Liver (tissue), 9 donors: ENCODE data around the gene DCAKD. TPM values are rescaled to one million over a fixed set of nuclear protein-coding genes. Genes with fewer than 3 reads are reported as not detected.

Source experiments
- DNase-seq: peaks from one replicate; pipeline ENCODE4 v3.0.0-alpha.2; 2017; ENCODE audit warnings: low spot score
- H3K27ac ChIP-seq, 2 donors: one replicate each; pipeline ENCODE4 v1.7.0; 2013; ENCODE audit warnings: inconsistent platforms in 2 of 2, low read length in 2 of 2, control low read depth in 1 of 2, low read depth in 1 of 2, mild to moderate bottlenecking in 1 of 2
- H3K27me3 ChIP-seq, 4 donors: one replicate each; pipeline versions ENCODE4 v1.6.1 to v1.7.0; 2013; ENCODE audit warnings: low read length in 3 of 4, inconsistent platforms in 1 of 4, mild to moderate bottlenecking in 1 of 4, moderate library complexity in 1 of 4; ENCODE audit not compliant: control insufficient read depth in 4 of 4, insufficient read depth in 4 of 4
- H3K36me3 ChIP-seq, 4 donors: one replicate each; pipeline versions ENCODE4 v1.6.1 to v1.7.0; 2013; ENCODE audit warnings: low read length in 3 of 4, mild to moderate bottlenecking in 3 of 4, low read depth in 1 of 4, moderate library complexity in 1 of 4; ENCODE audit not compliant: control insufficient read depth in 4 of 4, insufficient read depth in 3 of 4
- H3K4me1 ChIP-seq, 4 donors: one replicate each; pipeline versions ENCODE4 v1.6.1 to v1.7.0; 2013; ENCODE audit warnings: low read length in 3 of 4, mild to moderate bottlenecking in 3 of 4, moderate library complexity in 1 of 4; ENCODE audit not compliant: control insufficient read depth in 4 of 4, insufficient read depth in 4 of 4
- H3K4me3 ChIP-seq, 3 donors: one replicate each; pipeline versions ENCODE4 v1.6.1 to v1.7.0; 2013; ENCODE audit warnings: low read length in 3 of 3, control low read depth in 1 of 3, low read depth in 1 of 3, mild to moderate bottlenecking in 1 of 3
- H3K9ac ChIP-seq, 2 donors: one replicate each; pipeline ENCODE4 v1.7.0; 2013; ENCODE audit warnings: low read length in 2 of 2, mild to moderate bottlenecking in 2 of 2, moderate library complexity in 2 of 2, control low read depth in 1 of 2, low read depth in 1 of 2
- H3K9me3 ChIP-seq, 4 donors: one replicate each; pipeline versions ENCODE4 v1.6.1 to v1.7.0; 2013; ENCODE audit warnings: low read length in 3 of 4; ENCODE audit not compliant: control insufficient read depth in 4 of 4
- EGR1 ChIP-seq, 2 donors: IDR thresholded peaks; 2 replicates each; pipeline ENCODE4 v1.6.1; 2016 to 2018; ENCODE audit warnings: antibody characterized with exemption in 2 of 2, low read depth in 2 of 2
- FOXA1 ChIP-seq: IDR thresholded peaks from 2 replicates; pipeline ENCODE4 v1.6.1; 2016; ENCODE audit warnings: antibody characterized with exemption
- FOXA2 ChIP-seq: IDR thresholded peaks from 2 replicates; pipeline ENCODE4 v1.6.1; 2016; ENCODE audit warnings: antibody characterized with exemption
- GABPA ChIP-seq, 2 donors: IDR thresholded peaks in 1 of 2; conservative IDR thresholded peaks in 1 of 2; 2 replicates each; pipeline ENCODE4 v1.6.1; 2016; ENCODE audit warnings: antibody characterized with exemption in 2 of 2, mild to moderate bottlenecking in 1 of 2, moderate library complexity in 1 of 2
- HNF4A ChIP-seq, 2 donors: conservative IDR thresholded peaks; 2 replicates each; pipeline ENCODE4 v1.6.1; 2016; ENCODE audit warnings: antibody characterized with exemption in 2 of 2, mild to moderate bottlenecking in 2 of 2
- HNF4G ChIP-seq: IDR thresholded peaks from 2 replicates; pipeline ENCODE4 v1.6.1; 2016; ENCODE audit warnings: antibody characterized with exemption
- JUND ChIP-seq, 2 donors: IDR thresholded peaks; 2 replicates each; pipeline ENCODE4 v1.6.1; 2016; ENCODE audit warnings: antibody characterized with exemption in 2 of 2
- NR2F2 ChIP-seq: IDR thresholded peaks from 2 replicates; pipeline ENCODE4 v1.6.1; 2016; ENCODE audit warnings: antibody characterized with exemption
- RXRA ChIP-seq, 2 donors: IDR thresholded peaks; 2 replicates each; pipeline ENCODE4 v1.6.1; 2017 to 2018; ENCODE audit warnings: antibody characterized with exemption in 2 of 2, mild to moderate bottlenecking in 1 of 2
- SP1 ChIP-seq: IDR thresholded peaks from 2 replicates; pipeline ENCODE4 v1.6.1; 2018; ENCODE audit warnings: antibody characterized with exemption, mild to moderate bottlenecking
- TAF1 ChIP-seq: conservative IDR thresholded peaks from 2 replicates; pipeline ENCODE4 v1.6.1; 2016; ENCODE audit warnings: antibody characterized with exemption, mild to moderate bottlenecking
- YY1 ChIP-seq: IDR thresholded peaks from 2 replicates; pipeline ENCODE4 v1.6.1; 2016; ENCODE audit warnings: antibody characterized with exemption, mild to moderate bottlenecking
- WGBS: extraction: QIAGEN DNeasy Blood & Tissue Kit; methylation state at CpG from one replicate; pipeline ENCODE4 v1.1.7; 2013; 5-methylcytosine and 5-hydroxymethylcytosine counted together
- polyA plus RNA-seq, 2 donors: library from polyadenylated mRNA; stranded (reverse) in 1 of 2; unstranded in 1 of 2; fragments of 200-250 nt in 1 of 2; fragments of >200 nt in 1 of 2; fragmentation: Nextera tagmentation in 1 of 2; extraction: Ambion mirVana in 1 of 2; gene quantifications; one replicate each; pipeline versions ENCODE4 v1.2.1 to v1.2.3, GENCODE V29; 2013 to 2015
- total RNA-seq, 2 donors: library from RNA; depleted of rRNA; stranded (reverse); fragments of >200 nt; gene quantifications; one replicate each; pipeline ENCODE4 v1.2.3, GENCODE V29; 2014
- TF ChIP-seq, protein P1 (sequence below): IDR thresholded peaks from 2 replicates; pipeline ENCODE4 v1.6.1; 2016; ENCODE audit warnings: antibody characterized with exemption
- TF ChIP-seq, protein P2 (sequence below): fragments of 150-350 bp; IDR thresholded peaks from 2 replicates; pipeline ENCODE4 v1.5.1; 2017; ENCODE audit warnings: improper control_type of control experiment, low read depth, low read length; ENCODE audit not compliant: missing input control
- TF ChIP-seq, protein P3 (sequence below): IDR thresholded peaks from 2 replicates; pipeline ENCODE4 v1.6.1; 2016; ENCODE audit warnings: antibody characterized with exemption
- TF ChIP-seq, protein P4 (sequence below): IDR thresholded peaks from 2 replicates; pipeline ENCODE4 v1.6.1; 2016; ENCODE audit warnings: antibody characterized with exemption
- TF ChIP-seq, protein P5 (sequence below): IDR thresholded peaks from 2 replicates; pipeline ENCODE4 v1.6.1; 2016; ENCODE audit warnings: antibody characterized with exemption, mild to moderate bottlenecking
- donor health status: healthy.
- donor health status: healthy.
- donor health status: healthy.
- donor health status: healthy.
- donor health status: healthy.

Gene DCAKD
- total and polyA plus RNA-seq, 4 donors = 9.7 to 22.9 (median 14.6) TPM

DNA sequence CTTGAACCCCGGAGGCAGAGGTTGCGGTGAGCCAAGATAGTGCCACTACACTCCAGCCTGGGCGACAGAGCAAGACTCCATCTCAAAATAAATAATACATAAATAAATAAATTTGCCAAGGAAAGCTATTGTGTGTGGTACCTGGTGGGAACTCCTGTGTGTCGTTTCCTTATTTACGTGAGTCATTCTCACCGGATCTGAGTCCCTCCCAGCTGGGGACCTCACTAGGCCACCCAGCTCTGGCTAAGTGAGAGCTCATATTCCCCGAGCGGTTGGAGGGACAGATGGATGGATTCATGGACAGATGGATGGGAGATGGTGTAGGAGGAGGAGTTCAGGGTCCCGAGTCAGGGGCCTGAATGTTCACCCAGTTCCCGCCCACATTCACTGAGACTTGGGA, 60.4 kb downstream of the DCAKD start:
- TF ChIP-seq, protein P1, sequence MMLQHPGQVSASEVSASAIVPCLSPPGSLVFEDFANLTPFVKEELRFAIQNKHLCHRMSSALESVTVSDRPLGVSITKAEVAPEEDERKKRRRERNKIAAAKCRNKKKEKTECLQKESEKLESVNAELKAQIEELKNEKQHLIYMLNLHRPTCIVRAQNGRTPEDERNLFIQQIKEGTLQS = no peak
- TF ChIP-seq, protein P2, sequence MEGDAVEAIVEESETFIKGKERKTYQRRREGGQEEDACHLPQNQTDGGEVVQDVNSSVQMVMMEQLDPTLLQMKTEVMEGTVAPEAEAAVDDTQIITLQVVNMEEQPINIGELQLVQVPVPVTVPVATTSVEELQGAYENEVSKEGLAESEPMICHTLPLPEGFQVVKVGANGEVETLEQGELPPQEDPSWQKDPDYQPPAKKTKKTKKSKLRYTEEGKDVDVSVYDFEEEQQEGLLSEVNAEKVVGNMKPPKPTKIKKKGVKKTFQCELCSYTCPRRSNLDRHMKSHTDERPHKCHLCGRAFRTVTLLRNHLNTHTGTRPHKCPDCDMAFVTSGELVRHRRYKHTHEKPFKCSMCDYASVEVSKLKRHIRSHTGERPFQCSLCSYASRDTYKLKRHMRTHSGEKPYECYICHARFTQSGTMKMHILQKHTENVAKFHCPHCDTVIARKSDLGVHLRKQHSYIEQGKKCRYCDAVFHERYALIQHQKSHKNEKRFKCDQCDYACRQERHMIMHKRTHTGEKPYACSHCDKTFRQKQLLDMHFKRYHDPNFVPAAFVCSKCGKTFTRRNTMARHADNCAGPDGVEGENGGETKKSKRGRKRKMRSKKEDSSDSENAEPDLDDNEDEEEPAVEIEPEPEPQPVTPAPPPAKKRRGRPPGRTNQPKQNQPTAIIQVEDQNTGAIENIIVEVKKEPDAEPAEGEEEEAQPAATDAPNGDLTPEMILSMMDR = no peak
- H3K4me3 ChIP-seq = no peak overlapping the region
- H3K27me3 ChIP-seq = no peaks in the 10 kb centered on the region
- no peaks in the 10 kb centered on the region for H3K36me3 ChIP-seq
- WGBS = 81% methylated on average over 10 of the region's 10 CpGs
- peaks cover 2 to 6% (median 5%) of the 10 kb centered on the region in 4 donors for H3K4me1 ChIP-seq
- H3K27ac ChIP-seq = no peak overlapping the region
- H3K9ac ChIP-seq = no peak overlapping the region
- no peaks in the 10 kb centered on the region for H3K9me3 ChIP-seq
- DNase-seq = no peak

DNA sequence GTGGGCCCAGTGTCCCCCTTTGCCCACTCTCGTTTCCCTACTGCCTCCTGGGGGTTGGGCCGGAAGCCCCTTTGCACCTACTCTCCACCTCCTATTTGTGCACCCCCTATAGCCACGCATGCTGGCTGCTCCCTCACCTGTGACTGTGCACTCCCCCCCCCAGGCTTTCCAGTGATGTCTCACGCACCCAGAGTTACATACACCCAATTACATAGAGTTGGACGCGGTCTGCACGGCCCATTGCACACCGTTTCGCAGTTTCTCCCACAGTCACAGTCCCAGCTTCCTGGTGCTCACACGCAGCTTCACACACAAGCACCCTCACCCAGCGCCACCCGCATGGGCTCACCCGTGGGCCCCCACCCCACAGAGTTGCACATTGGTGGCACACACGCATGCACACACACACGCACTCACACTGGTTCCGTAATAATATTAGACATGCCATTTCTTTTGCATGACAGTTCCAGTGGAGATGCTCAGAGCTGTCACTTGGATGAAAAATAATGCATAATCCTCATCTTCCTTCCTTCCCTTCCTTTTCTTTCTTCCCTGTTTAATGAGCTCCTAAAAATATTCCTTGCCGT, 61.8 kb downstream of the DCAKD start:
- H3K27ac ChIP-seq = no peak overlapping the region
- WGBS = 92% methylated on average over 17 of the region's 17 CpGs
- DNase-seq = no peak
- TF ChIP-seq, protein P3, sequence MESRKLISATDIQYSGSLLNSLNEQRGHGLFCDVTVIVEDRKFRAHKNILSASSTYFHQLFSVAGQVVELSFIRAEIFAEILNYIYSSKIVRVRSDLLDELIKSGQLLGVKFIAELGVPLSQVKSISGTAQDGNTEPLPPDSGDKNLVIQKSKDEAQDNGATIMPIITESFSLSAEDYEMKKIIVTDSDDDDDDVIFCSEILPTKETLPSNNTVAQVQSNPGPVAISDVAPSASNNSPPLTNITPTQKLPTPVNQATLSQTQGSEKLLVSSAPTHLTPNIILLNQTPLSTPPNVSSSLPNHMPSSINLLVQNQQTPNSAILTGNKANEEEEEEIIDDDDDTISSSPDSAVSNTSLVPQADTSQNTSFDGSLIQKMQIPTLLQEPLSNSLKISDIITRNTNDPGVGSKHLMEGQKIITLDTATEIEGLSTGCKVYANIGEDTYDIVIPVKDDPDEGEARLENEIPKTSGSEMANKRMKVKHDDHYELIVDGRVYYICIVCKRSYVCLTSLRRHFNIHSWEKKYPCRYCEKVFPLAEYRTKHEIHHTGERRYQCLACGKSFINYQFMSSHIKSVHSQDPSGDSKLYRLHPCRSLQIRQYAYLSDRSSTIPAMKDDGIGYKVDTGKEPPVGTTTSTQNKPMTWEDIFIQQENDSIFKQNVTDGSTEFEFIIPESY = no peak
- TF ChIP-seq, protein P4, sequence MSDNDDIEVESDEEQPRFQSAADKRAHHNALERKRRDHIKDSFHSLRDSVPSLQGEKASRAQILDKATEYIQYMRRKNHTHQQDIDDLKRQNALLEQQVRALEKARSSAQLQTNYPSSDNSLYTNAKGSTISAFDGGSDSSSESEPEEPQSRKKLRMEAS = no peak
- TF ChIP-seq HNF4G (no peak), GABPA (IDR thresholded peaks at IDR 0.05 in 1 of 2, conservative IDR thresholded peaks at IDR 0.05 in 1 of 2) (no peak), SP1 (no peak), NR2F2 (no peak), EGR1 (IDR thresholded peaks at IDR 0.05; ENCODE audit: low read depth in 2 of 2) (no peak), FOXA2 (no peak), JUND (IDR thresholded peaks at IDR 0.05) (no peak), RXRA (IDR thresholded peaks at IDR 0.05) (no peak), FOXA1 (no peak), TAF1 (no peak), HNF4A (conservative IDR thresholded peaks at IDR 0.05) (no peak), YY1 (no peak)
- TF ChIP-seq, protein P5, sequence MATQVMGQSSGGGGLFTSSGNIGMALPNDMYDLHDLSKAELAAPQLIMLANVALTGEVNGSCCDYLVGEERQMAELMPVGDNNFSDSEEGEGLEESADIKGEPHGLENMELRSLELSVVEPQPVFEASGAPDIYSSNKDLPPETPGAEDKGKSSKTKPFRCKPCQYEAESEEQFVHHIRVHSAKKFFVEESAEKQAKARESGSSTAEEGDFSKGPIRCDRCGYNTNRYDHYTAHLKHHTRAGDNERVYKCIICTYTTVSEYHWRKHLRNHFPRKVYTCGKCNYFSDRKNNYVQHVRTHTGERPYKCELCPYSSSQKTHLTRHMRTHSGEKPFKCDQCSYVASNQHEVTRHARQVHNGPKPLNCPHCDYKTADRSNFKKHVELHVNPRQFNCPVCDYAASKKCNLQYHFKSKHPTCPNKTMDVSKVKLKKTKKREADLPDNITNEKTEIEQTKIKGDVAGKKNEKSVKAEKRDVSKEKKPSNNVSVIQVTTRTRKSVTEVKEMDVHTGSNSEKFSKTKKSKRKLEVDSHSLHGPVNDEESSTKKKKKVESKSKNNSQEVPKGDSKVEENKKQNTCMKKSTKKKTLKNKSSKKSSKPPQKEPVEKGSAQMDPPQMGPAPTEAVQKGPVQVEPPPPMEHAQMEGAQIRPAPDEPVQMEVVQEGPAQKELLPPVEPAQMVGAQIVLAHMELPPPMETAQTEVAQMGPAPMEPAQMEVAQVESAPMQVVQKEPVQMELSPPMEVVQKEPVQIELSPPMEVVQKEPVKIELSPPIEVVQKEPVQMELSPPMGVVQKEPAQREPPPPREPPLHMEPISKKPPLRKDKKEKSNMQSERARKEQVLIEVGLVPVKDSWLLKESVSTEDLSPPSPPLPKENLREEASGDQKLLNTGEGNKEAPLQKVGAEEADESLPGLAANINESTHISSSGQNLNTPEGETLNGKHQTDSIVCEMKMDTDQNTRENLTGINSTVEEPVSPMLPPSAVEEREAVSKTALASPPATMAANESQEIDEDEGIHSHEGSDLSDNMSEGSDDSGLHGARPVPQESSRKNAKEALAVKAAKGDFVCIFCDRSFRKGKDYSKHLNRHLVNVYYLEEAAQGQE = no peak
- TF ChIP-seq, protein P2 = no peak
- TF ChIP-seq, protein P1 = no peak
- H3K36me3 ChIP-seq = no peaks in the 10 kb centered on the region
- peaks cover 2 to 6% (median 5%) of the 10 kb centered on the region in 4 donors for H3K4me1 ChIP-seq
- H3K4me3 ChIP-seq = no peak overlapping the region
- H3K27me3 ChIP-seq = no peaks in the 10 kb centered on the region
- no peak overlapping the region for H3K9ac ChIP-seq
- H3K9me3 ChIP-seq = no peaks in the 10 kb centered on the region
